ENCODE measurements around the gene CPED1. TPM values are rescaled to one million over a fixed set of nuclear protein-coding genes. Genes with fewer than 3 reads are reported as not detected.

Gene CPED1
- total RNA-seq, 2 experiments from 2014 or later: 0.17 TPM; not detected in 1

- Mint-ChIP-seq H3K9me3 (no peaks in the 10 kb centered on the region), H3K27me3 (peaks cover 4% of the 10 kb centered on the region), H3K27ac (no peak overlapping the region), H3K4me1 (peaks cover 21% of the 10 kb centered on the region), H3K4me3 (peak overlapping the region; percentile 20), H3K36me3 (ENCODE audit: low read depth) (no peaks in the 10 kb centered on the region)
- DNase-seq: no peak
- CTCF ChIA-PET: no interaction called here
- POLR2A ChIA-PET: interaction anchor here (0.8 kb wide), 1 partner anchor 237 kb away, joined by 4 read pairs; no protein-coding TSS in a partner anchor
These were observed 149.1 kb downstream of the CPED1 start for GRCh38 chr7:121137580-121137979.

GRCh38 chr7:121138262-121138933 lies 149.9 kb downstream of the CPED1 start:
- CTCF ChIA-PET: no interaction called here
- H3K27me3 Mint-ChIP-seq: peaks cover 4% of the 10 kb centered on the region
- H3K36me3 Mint-ChIP-seq (ENCODE audit: low read depth): no peaks in the 10 kb centered on the region
- H3K4me1 Mint-ChIP-seq: peaks cover 21% of the 10 kb centered on the region
- peak overlapping the region; percentile 20 for H3K4me3 Mint-ChIP-seq
- POLR2A ChIA-PET: interaction anchor here (0.8 kb wide), 1 partner anchor 238 kb away, joined by 4 read pairs; no protein-coding TSS in a partner anchor
- no peaks in the 10 kb centered on the region for H3K9me3 Mint-ChIP-seq
- peak overlapping the region; percentile 52 for H3K27ac Mint-ChIP-seq
- DNase-seq: peak; percentile 10

- no peaks in the 10 kb centered on the region for H3K36me3 Mint-ChIP-seq (ENCODE audit: low read depth)
- peaks cover 8% of the 10 kb centered on the region for H3K27me3 Mint-ChIP-seq
- no peaks in the 10 kb centered on the region for H3K9me3 Mint-ChIP-seq
- no peak overlapping the region for H3K27ac Mint-ChIP-seq
- CTCF ChIA-PET: no interaction called here
- H3K4me1 Mint-ChIP-seq: peaks cover 21% of the 10 kb centered on the region
- DNase-seq: no peak
- POLR2A ChIA-PET: no interaction called here
- no peak overlapping the region for H3K4me3 Mint-ChIP-seq
These were observed 150.9 kb downstream of the CPED1 start for GRCh38 chr7:121139427-121139826.

- ChIA-PET POLR2A (no interaction called here), CTCF (no interaction called here)
- Mint-ChIP-seq H3K4me3 (no peak overlapping the region), H3K4me1 (peaks cover 21% of the 10 kb centered on the region), H3K27ac (no peak overlapping the region), H3K27me3 (peaks cover 8% of the 10 kb centered on the region), H3K9me3 (no peaks in the 10 kb centered on the region), H3K36me3 (ENCODE audit: low read depth) (no peaks in the 10 kb centered on the region)
- DNase-seq: no peak
These were observed 152.3 kb downstream of the CPED1 start for GRCh38 chr7:121140790-121141189.

- Mint-ChIP-seq H3K27ac (no peak overlapping the region), H3K4me3 (no peak overlapping the region), H3K9me3 (no peaks in the 10 kb centered on the region), H3K4me1 (no peaks in the 10 kb centered on the region), H3K27me3 (peaks cover 5% of the 10 kb centered on the region), H3K36me3 (ENCODE audit: low read depth) (no peaks in the 10 kb centered on the region)
- ChIA-PET CTCF (no interaction called here), POLR2A (no interaction called here)
- no peak for DNase-seq
These were observed 163.3 kb downstream of the CPED1 start for GRCh38 chr7:121151774-121152221.

GRCh38 chr7:121153411-121153810 lies 164.9 kb downstream of the CPED1 start:
- no peak for DNase-seq
- ChIA-PET CTCF (no interaction called here), POLR2A (no interaction called here)
- Mint-ChIP-seq H3K36me3 (ENCODE audit: low read depth) (no peaks in the 10 kb centered on the region), H3K27me3 (peaks cover under 1% of the 10 kb centered on the region), H3K4me1 (no peaks in the 10 kb centered on the region), H3K9me3 (no peaks in the 10 kb centered on the region), H3K4me3 (no peak overlapping the region), H3K27ac (no peak overlapping the region)

- no peaks in the 10 kb centered on the region for H3K9me3 Mint-ChIP-seq
- no peaks in the 10 kb centered on the region for H3K27me3 Mint-ChIP-seq
- no peaks in the 10 kb centered on the region for H3K36me3 Mint-ChIP-seq (ENCODE audit: low read depth)
- no peak overlapping the region for H3K27ac Mint-ChIP-seq
- no peak for DNase-seq
- no peaks in the 10 kb centered on the region for H3K4me1 Mint-ChIP-seq
- ChIA-PET POLR2A (no interaction called here), CTCF (no interaction called here)
- no peak overlapping the region for H3K4me3 Mint-ChIP-seq
These were observed 165.5 kb downstream of the CPED1 start for GRCh38 chr7:121153995-121154394.

GRCh38 chr7:121156825-121157224 lies 168.3 kb downstream of the CPED1 start:
- CTCF ChIA-PET: no interaction called here
- peaks cover 11% of the 10 kb centered on the region for H3K27me3 Mint-ChIP-seq
- H3K27ac Mint-ChIP-seq: no peak overlapping the region
- no peak for DNase-seq
- no peaks in the 10 kb centered on the region for H3K4me1 Mint-ChIP-seq
- H3K9me3 Mint-ChIP-seq: no peaks in the 10 kb centered on the region
- no peaks in the 10 kb centered on the region for H3K36me3 Mint-ChIP-seq (ENCODE audit: low read depth)
- no peak overlapping the region for H3K4me3 Mint-ChIP-seq
- POLR2A ChIA-PET: no interaction called here

GRCh38 chr7:121157341-121157751 lies 168.8 kb downstream of the CPED1 start:
- H3K4me3 Mint-ChIP-seq: no peak overlapping the region
- no peaks in the 10 kb centered on the region for H3K9me3 Mint-ChIP-seq
- peaks cover 11% of the 10 kb centered on the region for H3K27me3 Mint-ChIP-seq
- DNase-seq: no peak
- H3K27ac Mint-ChIP-seq: no peak overlapping the region
- H3K4me1 Mint-ChIP-seq: no peaks in the 10 kb centered on the region
- POLR2A ChIA-PET: no interaction called here
- CTCF ChIA-PET: no interaction called here
- H3K36me3 Mint-ChIP-seq (ENCODE audit: low read depth): no peaks in the 10 kb centered on the region

GRCh38 chr7:121157885-121158590 lies 169.5 kb downstream of the CPED1 start:
- DNase-seq: no peak
- H3K36me3 Mint-ChIP-seq (ENCODE audit: low read depth): no peaks in the 10 kb centered on the region
- H3K27ac Mint-ChIP-seq: no peak overlapping the region
- H3K9me3 Mint-ChIP-seq: no peaks in the 10 kb centered on the region
- ChIA-PET POLR2A (no interaction called here), CTCF (interaction anchor here (0.6 kb wide), 1 partner anchor 452 kb away, joined by 3 read pairs; no protein-coding TSS in a partner anchor)
- no peak overlapping the region for H3K4me3 Mint-ChIP-seq
- H3K27me3 Mint-ChIP-seq: peaks cover 13% of the 10 kb centered on the region
- no peaks in the 10 kb centered on the region for H3K4me1 Mint-ChIP-seq

GRCh38 chr7:121158665-121159064 lies 170.2 kb downstream of the CPED1 start:
- H3K36me3 Mint-ChIP-seq (ENCODE audit: low read depth): no peaks in the 10 kb centered on the region
- ChIA-PET CTCF (no interaction called here), POLR2A (no interaction called here)
- H3K27ac Mint-ChIP-seq: no peak overlapping the region
- peaks cover 13% of the 10 kb centered on the region for H3K27me3 Mint-ChIP-seq
- no peak for DNase-seq
- no peaks in the 10 kb centered on the region for H3K4me1 Mint-ChIP-seq
- no peak overlapping the region for H3K4me3 Mint-ChIP-seq
- no peaks in the 10 kb centered on the region for H3K9me3 Mint-ChIP-seq

GRCh38 chr7:121159553-121159952 lies 171.0 kb downstream of the CPED1 start:
- Mint-ChIP-seq H3K9me3 (no peaks in the 10 kb centered on the region), H3K36me3 (ENCODE audit: low read depth) (no peaks in the 10 kb centered on the region), H3K27me3 (peaks cover 14% of the 10 kb centered on the region), H3K4me3 (no peak overlapping the region), H3K27ac (no peak overlapping the region), H3K4me1 (no peaks in the 10 kb centered on the region)
- ChIA-PET POLR2A (no interaction called here), CTCF (no interaction called here)
- DNase-seq: no peak

- ChIA-PET CTCF (interaction anchor here (1.3 kb wide), 1 partner anchor 11 kb away, joined by 3 read pairs; no protein-coding TSS in a partner anchor), POLR2A (interaction anchor here (0.6 kb wide), 1 partner anchor 237 kb away, joined by 4 read pairs; no protein-coding TSS in a partner anchor)
- Mint-ChIP-seq H3K9me3 (no peaks in the 10 kb centered on the region), H3K4me1 (no peaks in the 10 kb centered on the region), H3K4me3 (no peak overlapping the region), H3K36me3 (ENCODE audit: low read depth) (no peaks in the 10 kb centered on the region), H3K27me3 (peaks cover 17% of the 10 kb centered on the region), H3K27ac (no peak overlapping the region)
- DNase-seq: no peak
These were observed 171.9 kb downstream of the CPED1 start for GRCh38 chr7:121160150-121161008.
